ENCODE data around the gene LTF.

LTF gene

DNA sequence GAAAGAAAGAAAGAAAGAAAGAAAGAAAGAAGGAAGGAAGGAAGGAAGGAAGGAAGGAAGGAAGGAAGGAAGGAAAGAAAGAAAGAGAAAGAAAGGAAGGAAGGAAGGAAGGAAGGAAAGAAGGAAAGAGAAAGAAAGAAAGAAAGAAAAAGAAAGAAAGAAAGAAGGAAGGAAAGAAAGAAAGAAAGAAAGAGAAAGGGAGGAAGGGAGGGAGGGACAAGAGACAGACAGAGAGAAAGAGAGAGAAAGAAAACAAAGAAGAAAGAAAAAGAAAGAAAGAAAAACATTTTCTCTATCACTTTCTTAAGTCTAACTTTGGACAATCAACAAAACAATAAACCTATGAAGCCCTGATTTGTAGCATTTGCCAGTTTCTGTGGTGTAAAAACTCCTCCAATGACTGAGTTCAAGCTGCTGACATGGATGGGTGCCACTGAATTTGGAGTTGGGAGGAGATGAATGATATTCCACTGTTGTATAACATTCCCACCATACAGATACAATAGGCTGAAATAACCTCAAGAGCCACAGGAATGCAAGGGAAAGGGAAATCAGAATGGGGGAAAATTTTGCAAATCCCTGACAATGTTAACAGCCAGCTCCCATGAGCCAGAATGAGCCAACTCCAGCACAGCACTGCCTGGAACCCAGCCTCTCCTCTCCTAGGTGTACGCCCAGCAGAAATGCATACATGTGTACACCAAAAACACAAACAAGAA, 18.1 kb upstream of the LTF start:
- Mint-ChIP-seq H3K36me3 (ENCODE audit: low read depth) (no peaks in the 10 kb centered on the region), H3K27ac (no peak overlapping the region), H3K27me3 (ENCODE audit: low read depth) (peaks cover 60% of the 10 kb centered on the region), H3K9me3 (no peaks in the 10 kb centered on the region), H3K4me1 (ENCODE audit: low read depth) (no peaks in the 10 kb centered on the region), H3K4me3 (no peak overlapping the region)

DNA sequence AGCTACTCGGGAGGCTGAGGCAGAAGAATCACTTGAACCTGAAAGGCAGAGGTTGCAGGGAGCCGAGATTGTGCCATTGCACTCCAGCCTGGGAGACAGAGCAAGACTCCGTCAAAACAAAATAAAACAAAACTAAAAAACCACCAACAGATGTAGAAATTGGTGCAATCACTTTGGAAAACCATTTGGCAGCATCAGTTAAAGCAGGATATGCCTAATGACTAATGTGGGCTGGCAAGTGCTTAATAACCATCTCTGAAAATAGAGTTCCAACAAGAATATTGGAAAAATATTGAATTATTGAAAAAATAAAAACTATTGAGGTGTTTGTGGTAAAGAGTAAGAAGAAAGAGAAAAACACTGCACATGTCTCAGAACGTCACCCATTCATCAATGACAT, 16.9 kb upstream of the LTF start:
- no peak overlapping the region for H3K27ac Mint-ChIP-seq
- no peak overlapping the region for H3K4me3 Mint-ChIP-seq
- no peaks in the 10 kb centered on the region for H3K4me1 Mint-ChIP-seq (ENCODE audit: low read depth)
- no peaks in the 10 kb centered on the region for H3K36me3 Mint-ChIP-seq (ENCODE audit: low read depth)
- peaks cover 59% of the 10 kb centered on the region for H3K27me3 Mint-ChIP-seq (ENCODE audit: low read depth)
- H3K9me3 Mint-ChIP-seq, result no peaks in the 10 kb centered on the region

DNA sequence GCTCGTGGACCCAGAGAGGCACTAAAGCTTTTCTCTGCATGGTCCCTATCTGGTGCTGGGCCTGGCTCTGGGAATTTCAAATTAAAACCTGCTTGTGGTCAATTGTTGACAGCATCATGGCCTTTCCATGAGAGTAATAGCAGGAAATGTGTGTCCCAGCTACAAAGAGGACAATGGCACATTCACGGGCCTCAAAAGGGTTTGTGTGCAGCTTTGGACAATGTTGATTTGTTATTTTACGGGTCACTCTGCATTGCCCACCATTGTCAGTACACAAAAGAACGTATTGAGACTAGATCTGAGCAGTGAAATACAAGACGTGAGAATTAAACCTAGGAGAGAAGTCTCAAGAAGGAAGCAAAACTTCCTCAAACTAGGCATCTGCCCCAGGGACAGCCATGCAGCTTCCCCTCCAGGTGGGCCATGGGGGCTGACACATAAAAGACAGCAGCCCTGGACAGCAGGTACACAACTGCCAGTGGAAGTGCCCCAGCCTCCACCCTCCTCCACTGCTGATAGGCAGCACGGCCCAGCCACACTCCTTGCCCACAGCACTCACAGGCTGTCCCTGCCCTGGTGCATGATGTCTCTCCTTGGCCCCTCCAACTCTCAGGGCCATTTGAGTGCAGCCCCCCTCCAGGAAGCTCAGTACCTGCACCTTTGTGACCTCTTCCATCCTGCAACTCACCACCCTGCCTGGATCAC, 15.9 kb upstream of the LTF start:
- Mint-ChIP-seq H3K9me3 (no peaks in the 10 kb centered on the region), H3K27ac (no peak overlapping the region), H3K4me1 (ENCODE audit: low read depth) (no peaks in the 10 kb centered on the region), H3K27me3 (ENCODE audit: low read depth) (peaks cover 57% of the 10 kb centered on the region), H3K36me3 (ENCODE audit: low read depth) (no peaks in the 10 kb centered on the region), H3K4me3 (no peak overlapping the region)

DNA sequence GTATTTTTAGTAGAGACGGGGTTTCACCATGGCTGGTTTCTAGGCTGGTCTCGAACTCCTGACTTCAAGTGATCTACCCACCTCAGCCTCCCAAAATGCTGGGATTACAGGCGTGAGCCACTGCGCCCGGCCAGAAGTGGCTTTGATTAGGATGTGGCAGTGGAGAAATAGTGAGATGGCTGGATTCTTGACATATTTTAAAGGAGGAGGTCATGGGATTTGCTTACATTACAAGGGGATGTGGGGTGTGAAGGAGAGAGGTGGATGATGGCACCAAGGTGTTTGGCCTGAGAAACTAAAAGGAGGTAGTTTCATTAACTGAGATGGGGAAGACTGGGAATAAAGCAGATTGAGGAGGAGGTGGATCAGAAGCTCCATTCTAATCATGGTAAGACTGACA, 15.0 kb upstream of the LTF start:
- no peak overlapping the region for H3K27ac Mint-ChIP-seq
- no peaks in the 10 kb centered on the region for H3K36me3 Mint-ChIP-seq (ENCODE audit: low read depth)
- peaks cover 9% of the 10 kb centered on the region for H3K9me3 Mint-ChIP-seq
- no peaks in the 10 kb centered on the region for H3K4me1 Mint-ChIP-seq (ENCODE audit: low read depth)
- no peak overlapping the region for H3K4me3 Mint-ChIP-seq
- H3K27me3 Mint-ChIP-seq (ENCODE audit: low read depth), result peaks cover 66% of the 10 kb centered on the region

DNA sequence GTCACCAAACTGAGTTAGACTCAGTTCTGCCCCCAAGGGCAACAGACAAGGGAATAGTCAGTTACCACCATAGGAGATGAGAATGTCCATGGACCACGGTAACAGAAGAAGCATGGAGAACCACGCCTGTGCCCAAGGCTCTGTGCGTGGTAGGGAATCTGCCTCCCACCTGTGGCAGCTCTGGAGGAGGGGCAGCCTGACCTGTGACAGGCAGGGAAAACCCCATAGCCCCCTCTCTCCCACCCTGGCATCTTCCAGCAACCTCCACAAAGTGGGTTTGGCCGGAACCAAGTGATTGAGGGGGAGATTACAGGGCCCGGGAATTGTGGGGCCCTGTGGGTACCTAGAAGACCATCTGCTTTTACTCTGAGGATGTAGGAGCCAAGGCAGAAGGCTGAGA, 14.3 kb upstream of the LTF start:
- no peak overlapping the region for H3K27ac Mint-ChIP-seq
- H3K36me3 Mint-ChIP-seq (ENCODE audit: low read depth), result no peaks in the 10 kb centered on the region
- H3K4me1 Mint-ChIP-seq (ENCODE audit: low read depth), result no peaks in the 10 kb centered on the region
- H3K4me3 Mint-ChIP-seq, result no peak overlapping the region
- H3K9me3 Mint-ChIP-seq, result peaks cover 16% of the 10 kb centered on the region
- H3K27me3 Mint-ChIP-seq (ENCODE audit: low read depth), result peaks cover 72% of the 10 kb centered on the region

DNA sequence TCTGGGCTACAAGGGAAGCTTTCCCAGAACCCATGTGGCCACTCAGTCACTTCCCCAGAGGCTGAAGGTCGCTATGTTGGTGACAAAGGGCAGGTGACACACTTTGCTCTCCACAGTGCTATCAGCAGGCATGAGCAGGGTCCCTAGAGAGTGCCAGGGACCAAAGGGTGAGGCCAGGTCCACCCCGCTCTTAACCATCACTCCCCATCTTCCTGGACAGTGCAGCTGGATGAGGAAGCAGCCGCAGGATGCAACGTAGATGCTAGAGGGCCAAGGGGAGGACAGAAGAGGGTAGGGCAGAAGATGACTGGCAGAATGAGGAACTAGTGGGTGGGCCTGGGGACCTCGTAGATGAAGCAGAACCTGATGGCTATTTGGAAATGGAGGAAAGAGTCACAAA, 13.6 kb upstream of the LTF start:
- H3K36me3 Mint-ChIP-seq (ENCODE audit: low read depth), result no peaks in the 10 kb centered on the region
- H3K27ac Mint-ChIP-seq, result no peak overlapping the region
- H3K4me3 Mint-ChIP-seq, result no peak overlapping the region
- H3K27me3 Mint-ChIP-seq (ENCODE audit: low read depth), result peaks cover 78% of the 10 kb centered on the region
- peaks cover 17% of the 10 kb centered on the region for H3K9me3 Mint-ChIP-seq
- H3K4me1 Mint-ChIP-seq (ENCODE audit: low read depth), result no peaks in the 10 kb centered on the region

DNA sequence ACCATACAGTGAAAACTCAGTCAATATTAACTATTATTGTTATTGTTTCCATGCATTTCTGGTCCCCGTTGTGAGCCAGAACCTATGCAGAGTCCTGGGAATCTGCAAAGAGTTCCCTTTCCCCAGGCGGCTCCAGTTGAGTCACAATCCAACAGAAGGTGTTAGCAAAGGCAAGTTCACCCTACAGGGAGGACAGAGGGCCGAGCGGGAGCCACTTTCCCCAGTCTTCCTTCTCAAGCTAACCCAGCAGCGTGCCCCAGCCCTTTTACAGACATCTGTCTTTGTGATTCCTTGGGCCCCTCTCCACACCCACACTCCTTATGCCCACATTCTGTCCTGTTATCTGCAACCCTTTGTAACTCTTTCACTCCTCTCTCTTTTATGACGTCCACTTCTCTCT, 13.1 kb upstream of the LTF start:
- Mint-ChIP-seq H3K4me3 (no peak overlapping the region), H3K4me1 (ENCODE audit: low read depth) (no peaks in the 10 kb centered on the region), H3K9me3 (peaks cover 17% of the 10 kb centered on the region), H3K27ac (no peak overlapping the region), H3K27me3 (ENCODE audit: low read depth) (peaks cover 78% of the 10 kb centered on the region), H3K36me3 (ENCODE audit: low read depth) (no peaks in the 10 kb centered on the region)

DNA sequence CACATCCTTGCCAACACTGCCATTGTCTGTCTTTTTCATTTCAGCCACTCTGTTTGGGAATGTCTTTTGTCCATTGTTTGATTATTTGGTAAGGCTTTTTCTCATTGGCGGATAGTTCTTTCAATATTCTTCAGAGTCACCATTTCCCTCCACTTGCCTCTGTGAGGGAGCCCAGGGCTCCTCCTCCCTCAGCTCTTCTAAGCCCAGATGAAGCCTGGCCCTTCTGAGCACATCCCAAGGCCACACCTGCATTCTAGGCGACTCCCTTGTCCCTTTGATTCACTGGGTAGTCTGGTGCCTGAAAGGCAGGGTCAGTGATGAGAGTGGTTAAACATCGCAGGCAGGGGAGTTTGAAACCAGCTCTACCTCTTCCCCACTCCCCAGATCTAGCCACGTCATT, 12.4 kb upstream of the LTF start:
- Mint-ChIP-seq H3K27ac (no peak overlapping the region), H3K9me3 (peaks cover 17% of the 10 kb centered on the region), H3K27me3 (ENCODE audit: low read depth) (peaks cover 78% of the 10 kb centered on the region), H3K4me3 (no peak overlapping the region), H3K36me3 (ENCODE audit: low read depth) (no peaks in the 10 kb centered on the region), H3K4me1 (ENCODE audit: low read depth) (no peaks in the 10 kb centered on the region)

DNA sequence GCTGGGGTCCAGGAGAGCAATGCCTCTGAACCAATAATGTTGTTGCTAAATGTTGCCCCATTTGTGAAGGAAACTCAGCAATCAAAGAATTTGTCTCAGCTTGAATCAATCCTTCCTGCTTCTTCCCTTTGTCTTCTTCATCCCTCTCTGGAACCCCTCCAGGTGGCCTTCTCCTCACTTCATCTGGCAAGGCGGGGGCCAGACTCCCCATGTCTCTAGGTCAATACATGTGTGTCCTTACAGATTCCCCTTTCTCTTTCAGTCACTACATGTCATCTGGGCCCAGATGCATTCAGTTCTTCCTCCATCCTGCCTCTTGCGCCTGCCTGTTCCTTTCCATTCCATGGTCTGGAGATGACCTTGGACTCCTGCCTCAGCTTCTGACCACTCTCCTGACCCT, 8.0 kb upstream of the LTF start:
- Mint-ChIP-seq H3K27ac (no peak overlapping the region), H3K36me3 (ENCODE audit: low read depth) (no peaks in the 10 kb centered on the region), H3K4me3 (no peak overlapping the region), H3K9me3 (peaks cover 17% of the 10 kb centered on the region), H3K27me3 (ENCODE audit: low read depth) (peaks cover 52% of the 10 kb centered on the region), H3K4me1 (ENCODE audit: low read depth) (no peaks in the 10 kb centered on the region)

DNA sequence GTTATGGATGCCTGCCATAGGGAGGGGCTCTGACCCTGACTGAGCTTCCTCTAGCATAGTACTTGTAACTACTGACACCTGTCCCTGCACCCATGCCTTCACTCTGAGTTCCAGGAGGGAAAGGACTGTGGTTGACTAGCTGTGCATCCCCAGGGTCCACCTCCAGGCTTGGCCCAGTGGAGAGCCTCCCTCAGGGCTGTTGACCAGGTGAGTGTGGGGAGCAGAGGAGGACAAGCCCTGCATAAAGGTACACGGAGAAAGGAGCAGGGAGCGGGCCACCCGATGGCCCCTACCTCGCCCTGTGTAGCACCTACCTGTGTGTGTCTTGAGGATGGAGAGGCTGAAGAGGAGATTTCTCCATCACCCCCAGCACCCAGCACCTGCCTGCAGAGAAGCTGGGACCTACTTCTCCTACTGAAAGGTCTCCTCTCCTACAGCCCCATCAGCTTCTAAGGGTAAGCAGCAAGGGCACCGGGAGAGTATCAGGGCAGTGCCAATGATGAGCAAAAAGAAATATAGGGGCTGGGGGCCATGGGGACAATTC, 6.7 kb upstream of the LTF start:
- H3K9me3 Mint-ChIP-seq, result peaks cover 17% of the 10 kb centered on the region
- H3K27ac Mint-ChIP-seq, result no peak overlapping the region
- H3K36me3 Mint-ChIP-seq (ENCODE audit: low read depth), result no peaks in the 10 kb centered on the region
- H3K4me3 Mint-ChIP-seq, result no peak overlapping the region
- H3K4me1 Mint-ChIP-seq (ENCODE audit: low read depth), result no peaks in the 10 kb centered on the region
- peaks cover 50% of the 10 kb centered on the region for H3K27me3 Mint-ChIP-seq (ENCODE audit: low read depth)

DNA sequence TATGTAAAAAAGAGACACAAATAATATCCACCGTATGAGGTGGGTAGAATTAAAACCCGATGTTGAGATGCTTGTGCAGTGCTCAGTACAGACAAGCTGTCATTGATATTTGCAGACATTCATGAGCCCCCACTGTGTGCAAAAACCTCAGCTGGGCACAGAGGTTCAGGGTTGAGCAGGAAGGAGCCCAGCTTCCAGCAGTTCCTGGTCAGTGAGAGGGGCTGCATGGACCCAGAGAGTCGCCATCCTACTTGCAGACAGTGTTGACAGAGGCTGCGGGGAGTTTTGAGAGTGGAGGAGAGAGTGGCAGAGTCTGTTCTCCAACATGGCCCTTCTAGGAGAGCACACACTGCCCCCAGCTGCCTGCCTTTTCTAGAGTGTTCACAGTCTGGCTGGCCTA, 6.1 kb upstream of the LTF start:
- no peak overlapping the region for H3K27ac Mint-ChIP-seq
- H3K36me3 Mint-ChIP-seq (ENCODE audit: low read depth), result no peaks in the 10 kb centered on the region
- H3K4me3 Mint-ChIP-seq, result no peak overlapping the region
- peaks cover 17% of the 10 kb centered on the region for H3K9me3 Mint-ChIP-seq
- H3K27me3 Mint-ChIP-seq (ENCODE audit: low read depth), result peaks cover 54% of the 10 kb centered on the region
- no peaks in the 10 kb centered on the region for H3K4me1 Mint-ChIP-seq (ENCODE audit: low read depth)

DNA sequence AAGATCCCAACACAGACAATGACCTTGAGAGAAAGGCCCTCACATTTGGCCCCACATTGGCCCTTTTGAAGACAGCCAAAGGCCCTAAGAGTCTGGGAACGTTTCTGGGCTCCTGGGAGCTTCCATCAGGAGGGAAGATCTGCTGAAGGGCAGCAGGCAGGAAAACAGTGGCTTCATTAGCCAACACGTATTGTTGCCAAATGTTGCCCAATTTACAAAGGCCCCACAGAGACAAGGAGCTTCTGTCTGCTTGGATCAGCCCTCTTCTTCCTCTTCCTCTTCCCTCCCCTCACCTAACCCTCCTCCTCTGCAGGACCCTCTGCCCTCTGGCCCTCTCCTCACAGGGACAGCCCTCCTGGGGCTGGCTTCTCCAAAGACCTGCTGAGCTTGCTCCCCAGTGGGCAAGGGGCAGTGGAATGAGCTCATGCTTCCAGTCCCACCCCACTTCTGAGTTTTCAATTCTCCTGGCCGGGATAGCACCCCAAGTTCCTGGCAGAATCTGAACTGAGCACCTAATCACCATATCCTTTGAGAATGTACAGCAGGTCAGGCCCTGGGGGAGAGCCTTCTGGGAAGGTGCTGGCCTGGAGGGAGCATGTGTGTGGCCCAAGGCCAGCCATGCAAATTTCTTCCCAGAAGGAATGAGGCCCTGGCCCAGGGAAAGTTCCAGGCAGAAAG, 5.1 kb upstream of the LTF start:
- no peaks in the 10 kb centered on the region for H3K36me3 Mint-ChIP-seq (ENCODE audit: low read depth)
- H3K9me3 Mint-ChIP-seq, result peaks cover 9% of the 10 kb centered on the region
- peaks cover 54% of the 10 kb centered on the region for H3K27me3 Mint-ChIP-seq (ENCODE audit: low read depth)

DNA sequence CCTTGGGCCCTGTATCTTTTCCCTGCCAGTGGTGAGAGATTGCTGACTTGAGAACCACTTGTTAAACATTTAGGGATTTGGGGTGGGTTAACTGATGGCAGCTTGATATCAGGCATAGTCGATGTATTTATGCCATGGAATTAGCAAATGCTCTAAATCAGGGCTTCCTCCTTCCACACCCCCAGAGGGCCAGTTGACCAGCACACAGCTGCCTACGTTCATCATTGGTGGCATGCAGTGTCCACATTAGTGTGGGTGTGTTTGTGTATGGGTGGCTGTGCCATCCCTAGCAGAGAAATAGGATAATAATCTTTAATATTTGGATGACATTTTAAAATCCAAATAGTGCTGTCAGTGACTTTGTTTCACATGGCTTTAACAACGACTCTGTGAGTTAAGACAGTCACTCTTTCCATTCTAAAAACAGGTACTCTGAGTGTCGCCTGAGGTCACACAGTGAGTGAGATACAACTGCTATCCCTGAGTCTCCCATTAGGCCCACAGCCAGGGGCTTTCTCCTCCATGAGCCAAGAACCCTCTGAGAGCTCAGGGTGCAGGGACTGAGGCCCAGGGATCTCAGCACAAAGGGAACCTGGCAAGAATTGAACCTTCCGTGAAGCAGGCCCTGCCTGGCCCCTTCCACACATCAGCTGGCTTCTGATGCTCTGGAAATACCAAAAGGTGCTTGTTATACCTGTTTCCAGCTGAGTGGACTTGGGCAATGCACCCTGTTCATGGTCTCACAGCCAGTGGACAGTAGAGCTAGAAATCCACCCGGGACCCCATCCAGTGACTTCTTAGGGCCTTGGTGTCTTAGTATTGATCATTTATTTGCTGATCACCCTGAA, 4.3 kb upstream of the LTF start:
- Mint-ChIP-seq H3K4me3 (no peak overlapping the region), H3K4me1 (ENCODE audit: low read depth) (no peaks in the 10 kb centered on the region), H3K9me3 (peaks cover under 1% of the 10 kb centered on the region), H3K27ac (no peak overlapping the region), H3K36me3 (ENCODE audit: low read depth) (no peaks in the 10 kb centered on the region), H3K27me3 (ENCODE audit: low read depth) (peaks cover 52% of the 10 kb centered on the region)

More for the DNA sequence above, 5.1 kb upstream of the LTF start:
- H3K4me3 Mint-ChIP-seq, result no peak overlapping the region
- H3K4me1 Mint-ChIP-seq (ENCODE audit: low read depth), result no peaks in the 10 kb centered on the region
- no peak overlapping the region for H3K27ac Mint-ChIP-seq

DNA sequence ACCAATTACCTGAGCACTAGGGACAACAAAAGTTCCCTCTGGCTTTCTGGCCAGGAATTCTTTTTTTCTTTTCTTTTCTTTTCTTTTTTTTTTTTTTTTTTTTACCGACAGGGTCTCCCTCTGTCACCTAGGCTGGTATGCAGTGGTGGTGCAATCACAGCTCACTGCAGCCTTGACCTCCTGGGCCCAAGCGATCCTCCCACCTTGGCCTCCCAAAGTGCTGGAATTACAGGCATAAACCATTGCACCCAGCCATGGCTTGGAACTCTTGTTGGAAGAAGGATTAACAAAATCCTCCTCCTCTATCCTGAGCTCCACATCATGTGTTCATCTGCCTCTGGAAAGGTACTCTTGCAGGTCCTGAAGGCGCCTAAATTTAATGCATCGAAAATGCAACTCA, 2.9 kb upstream of the LTF start:
- H3K27ac Mint-ChIP-seq, result no peak overlapping the region
- H3K9me3 Mint-ChIP-seq, result no peaks in the 10 kb centered on the region
- H3K27me3 Mint-ChIP-seq (ENCODE audit: low read depth), result peaks cover 52% of the 10 kb centered on the region
- no peaks in the 10 kb centered on the region for H3K4me1 Mint-ChIP-seq (ENCODE audit: low read depth)
- H3K4me3 Mint-ChIP-seq, result no peak overlapping the region
- H3K36me3 Mint-ChIP-seq (ENCODE audit: low read depth), result no peaks in the 10 kb centered on the region
